ENCODE results near the gene CABP4. TPM values are rescaled to one million over a fixed set of nuclear protein-coding genes. Genes with fewer than 3 reads are reported as not detected.

Gene CABP4
- not detected in 2 replicates for total RNA-seq (2022)
- Bru-seq, nascent RNA: percentile 14 among the genes with signal in this experiment
- BruChase-seq, experiment 1, labeled RNA remaining after a 6-hour chase: percentile 53 among the genes with signal in this experiment
- BruChase-seq, experiment 2, labeled RNA remaining after a 2-hour chase: percentile 17 among the genes with signal in this experiment
- long read RNA-seq: 0 reads

- TF ChIP-seq, protein P1, sequence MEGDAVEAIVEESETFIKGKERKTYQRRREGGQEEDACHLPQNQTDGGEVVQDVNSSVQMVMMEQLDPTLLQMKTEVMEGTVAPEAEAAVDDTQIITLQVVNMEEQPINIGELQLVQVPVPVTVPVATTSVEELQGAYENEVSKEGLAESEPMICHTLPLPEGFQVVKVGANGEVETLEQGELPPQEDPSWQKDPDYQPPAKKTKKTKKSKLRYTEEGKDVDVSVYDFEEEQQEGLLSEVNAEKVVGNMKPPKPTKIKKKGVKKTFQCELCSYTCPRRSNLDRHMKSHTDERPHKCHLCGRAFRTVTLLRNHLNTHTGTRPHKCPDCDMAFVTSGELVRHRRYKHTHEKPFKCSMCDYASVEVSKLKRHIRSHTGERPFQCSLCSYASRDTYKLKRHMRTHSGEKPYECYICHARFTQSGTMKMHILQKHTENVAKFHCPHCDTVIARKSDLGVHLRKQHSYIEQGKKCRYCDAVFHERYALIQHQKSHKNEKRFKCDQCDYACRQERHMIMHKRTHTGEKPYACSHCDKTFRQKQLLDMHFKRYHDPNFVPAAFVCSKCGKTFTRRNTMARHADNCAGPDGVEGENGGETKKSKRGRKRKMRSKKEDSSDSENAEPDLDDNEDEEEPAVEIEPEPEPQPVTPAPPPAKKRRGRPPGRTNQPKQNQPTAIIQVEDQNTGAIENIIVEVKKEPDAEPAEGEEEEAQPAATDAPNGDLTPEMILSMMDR (IDR thresholded peaks at IDR 0.05; ENCODE audit: unreplicated experiment): no peak
- CTCF ChIA-PET: interaction anchor here (0.5 to 0.6 kb wide), 2 partner anchors 102 to 139 kb away, joined by 3 to 5 read pairs; partner anchors contain the start of gene POLD4
- Mint-ChIP-seq H3K36me3 (ENCODE audit: insufficient read depth, unreplicated experiment) (peaks cover 4% of the 10 kb centered on the region), H3K27me3 (ENCODE audit: insufficient read depth, unreplicated experiment) (no peaks in the 10 kb centered on the region), H3K4me3 (ENCODE audit: unreplicated experiment) (no peak within 1 kb of the TSS), H3K9me3 (ENCODE audit: unreplicated experiment) (no peaks in the 10 kb centered on the region), H3K4me1 (ENCODE audit: insufficient read depth, unreplicated experiment) (no peaks in the 10 kb centered on the region), H3K27ac (ENCODE audit: low read depth, unreplicated experiment) (no peak within 1 kb of the TSS)
- POLR2A ChIA-PET: interaction anchor here (0.7 kb wide), 1 partner anchor 19 kb away, joined by 3 read pairs; no protein-coding TSS in a partner anchor
- BruUV-seq (replicated peaks): no TSS peak
- intact Hi-C loops (cut with micrococcal nuclease): no loop called here
- DNase-seq (ENCODE audit: unreplicated experiment): no peak
These were observed at the start of gene CABP4 for GRCh38 chr11:67455054-67455453. Gene CABP4, plus strand, starts transcription at chr11:67455354. Its CDS starts 70 bp downstream, at chr11:67455424.

GRCh38 chr11:67405688-67406339 lies 49.3 kb upstream of the CABP4 start:
- intact Hi-C loops (cut with micrococcal nuclease): no loop called here
- H3K27me3 Mint-ChIP-seq (ENCODE audit: insufficient read depth, unreplicated experiment): no peaks in the 10 kb centered on the region

DNA sequence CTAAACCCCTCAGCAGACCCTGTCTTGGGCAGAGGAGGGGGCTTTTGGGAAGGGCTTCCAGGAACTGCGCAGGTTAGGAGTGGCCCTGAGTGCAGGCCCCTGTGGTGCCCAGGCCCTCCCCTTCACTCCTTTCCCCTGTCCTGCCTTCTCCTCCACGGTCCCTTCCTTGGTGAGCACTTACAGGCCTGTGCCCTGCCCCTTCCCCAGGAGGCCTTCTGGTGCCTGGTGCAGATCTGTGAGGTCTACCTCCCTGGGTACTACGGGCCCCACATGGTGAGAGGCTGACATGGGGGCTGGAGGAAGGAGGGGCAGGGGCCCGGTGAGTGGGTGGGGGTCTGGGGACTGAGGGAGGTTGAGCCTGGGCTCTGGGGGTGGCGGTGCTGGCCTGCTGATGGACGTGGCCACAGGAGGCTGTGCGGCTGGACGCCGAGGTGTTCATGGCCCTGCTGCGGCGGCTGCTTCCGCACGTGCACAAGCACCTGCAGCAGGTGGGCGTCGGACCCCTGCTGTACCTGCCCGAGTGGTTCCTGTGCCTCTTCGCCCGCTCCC lies 48.7 kb upstream of the CABP4 start:
- intact Hi-C loops (cut with micrococcal nuclease): no loop called here
- BruUV-seq (replicated peaks): no TSS peak
- Mint-ChIP-seq H3K4me1 (ENCODE audit: insufficient read depth, unreplicated experiment) (peaks cover 4% of the 10 kb centered on the region), H3K4me3 (ENCODE audit: unreplicated experiment) (no peak overlapping the region), H3K27ac (ENCODE audit: low read depth, unreplicated experiment) (no peak overlapping the region), H3K27me3 (ENCODE audit: insufficient read depth, unreplicated experiment) (no peaks in the 10 kb centered on the region), H3K9me3 (ENCODE audit: unreplicated experiment) (no peaks in the 10 kb centered on the region), H3K36me3 (ENCODE audit: insufficient read depth, unreplicated experiment) (peaks cover 14% of the 10 kb centered on the region)
- CTCF ChIA-PET: no interaction called here
- no peak for DNase-seq (ENCODE audit: unreplicated experiment)
- TF ChIP-seq, protein P1 (IDR thresholded peaks at IDR 0.05; ENCODE audit: unreplicated experiment): no peak
- POLR2A ChIA-PET: interaction anchor here (0.7 kb wide), 1 partner anchor 186 kb away, joined by 3 read pairs; no protein-coding TSS in a partner anchor

More at GRCh38 chr11:67405688-67406339, 49.3 kb upstream of the CABP4 start:
- Mint-ChIP-seq H3K4me1 (ENCODE audit: insufficient read depth, unreplicated experiment) (peaks cover 4% of the 10 kb centered on the region), H3K9me3 (ENCODE audit: unreplicated experiment) (no peaks in the 10 kb centered on the region), H3K4me3 (ENCODE audit: unreplicated experiment) (no peak overlapping the region), H3K36me3 (ENCODE audit: insufficient read depth, unreplicated experiment) (peaks cover 14% of the 10 kb centered on the region), H3K27ac (ENCODE audit: low read depth, unreplicated experiment) (no peak overlapping the region)
- ChIA-PET POLR2A (interaction anchor here (1.3 kb wide), 1 partner anchor 63 kb away, joined by 3 read pairs; no protein-coding TSS in a partner anchor), CTCF (interaction anchor here (0.6 to 0.9 kb wide), 2 partner anchors 8 to 395 kb away, joined by 3 to 4 read pairs; no protein-coding TSS in a partner anchor)
- TF ChIP-seq, protein P1 (IDR thresholded peaks at IDR 0.05; ENCODE audit: unreplicated experiment): no peak
- BruUV-seq (replicated peaks): no TSS peak
- no peak for DNase-seq (ENCODE audit: unreplicated experiment)
